ENCODE data around the gene PPP1R13B. TPM values are rescaled to one million over a fixed set of nuclear protein-coding genes. Genes with fewer than 3 reads are reported as not detected.

PPP1R13B gene
- total RNA-seq, 4 donors from 2014 or later: 10.4 to 24.6 (median 11.8) TPM

- H3K36me3 ChIP-seq: no peaks in the 10 kb centered on the region
- no peaks in the 10 kb centered on the region for H3K27me3 ChIP-seq
- H3K9me3 ChIP-seq: no peaks in the 10 kb centered on the region
- peaks cover 48 to 58% of the 10 kb centered on the region in 2 donors for H3K4me1 ChIP-seq
- DNase-seq: no peak
- no peak for ATAC-seq
- no peak overlapping the region for H3K4me3 ChIP-seq
- in situ Hi-C loops (cut with MboI; ENCODE audit: low sequenced_read_pairs in 4 of 4) (no loop called here), intact Hi-C loops (cut with DNase I; ENCODE audit: low total_unique reads) (loop anchor here (10.0 kb wide), 1 partner anchor 319 kb away; no protein-coding TSS in a partner anchor)
- no peak overlapping the region for H3K27ac ChIP-seq
- TF ChIP-seq CTCF (IDR thresholded peaks at IDR 0.05 in 4 of 5, conservative IDR thresholded peaks at IDR 0.05 in 1 of 5) (no peak), POLR2A (IDR thresholded peaks at IDR 0.05) (no peak)
Observed at GRCh38 chr14:103713304-103714062, 133.9 kb downstream of the PPP1R13B start.

GRCh38 chr14:103712633-103713247, 134.6 kb downstream of the PPP1R13B start:
- Histone ChIP-seq H3K4me3 (no peak overlapping the region), H3K27ac (peak overlapping the region; percentile 39 to 75 (median 60))

GRCh38 chr14:103711516-103712431, 135.6 kb downstream of the PPP1R13B start:
- H3K27ac ChIP-seq: peak overlapping the region; percentile 39 to 75 (median 60)
- no peak overlapping the region for H3K4me3 ChIP-seq
- H3K9me3 ChIP-seq: no peaks in the 10 kb centered on the region
- no peak for ATAC-seq
- in situ Hi-C loops (cut with MboI; ENCODE audit: low sequenced_read_pairs in 4 of 4) (no loop called here), intact Hi-C loops (cut with DNase I; ENCODE audit: low total_unique reads) (loop anchor here (10.0 kb wide), 1 partner anchor 317 kb away; no protein-coding TSS in a partner anchor)
- peaks cover 38 to 46% of the 10 kb centered on the region in 2 donors for H3K4me1 ChIP-seq
- H3K27me3 ChIP-seq: no peaks in the 10 kb centered on the region
- DNase-seq: no peak
- no peaks in the 10 kb centered on the region for H3K36me3 ChIP-seq
- TF ChIP-seq CTCF (IDR thresholded peaks at IDR 0.05 in 4 of 5, conservative IDR thresholded peaks at IDR 0.05 in 1 of 5) (no peak), POLR2A (IDR thresholded peaks at IDR 0.05) (no peak)

More at GRCh38 chr14:103712633-103713247, 134.6 kb downstream of the PPP1R13B start:
- Histone ChIP-seq H3K27me3 (no peaks in the 10 kb centered on the region), H3K4me1 (peaks cover 48 to 56% of the 10 kb centered on the region in 2 donors), H3K9me3 (no peaks in the 10 kb centered on the region), H3K36me3 (no peaks in the 10 kb centered on the region)
- ATAC-seq (no peak), DNase-seq (no peak)
- intact Hi-C loops (cut with DNase I; ENCODE audit: low total_unique reads): loop anchor here (10.0 kb wide), 1 partner anchor 318 kb away; no protein-coding TSS in a partner anchor
- in situ Hi-C loops (cut with MboI; ENCODE audit: low sequenced_read_pairs in 4 of 4): no loop called here
- no peak for TF ChIP-seq CTCF (IDR thresholded peaks at IDR 0.05 in 4 of 5, conservative IDR thresholded peaks at IDR 0.05 in 1 of 5)
- TF ChIP-seq POLR2A (IDR thresholded peaks at IDR 0.05): no peak

GRCh38 chr14:103710771-103711377, 136.5 kb downstream of the PPP1R13B start:
- H3K27me3 ChIP-seq: no peaks in the 10 kb centered on the region
- peaks cover 34 to 41% of the 10 kb centered on the region in 2 donors for H3K4me1 ChIP-seq
- DNase-seq (no peak), ATAC-seq (no peak)
- TF ChIP-seq CTCF (IDR thresholded peaks at IDR 0.05 in 4 of 5, conservative IDR thresholded peaks at IDR 0.05 in 1 of 5) (no peak), POLR2A (IDR thresholded peaks at IDR 0.05) (no peak)
- H3K27ac ChIP-seq: peak overlapping the region in 3 of 4 donors; percentile 39 to 75 (median 62)
- intact Hi-C loops (cut with DNase I; ENCODE audit: low total_unique reads): loop anchor here (10.0 kb wide), 1 partner anchor 316 kb away; no protein-coding TSS in a partner anchor
- in situ Hi-C loops (cut with MboI; ENCODE audit: low sequenced_read_pairs in 4 of 4): no loop called here
- peaks cover 0 to 7% of the 10 kb centered on the region in 2 donors for H3K36me3 ChIP-seq
- no peaks in the 10 kb centered on the region for H3K9me3 ChIP-seq
- H3K4me3 ChIP-seq: no peak overlapping the region
